Activated gamma-delta T cell treated with anti-CD3 and anti-CD28 coated beads, Interleukin-2, amount 50 U/mL, for 16 hours (primary cell): Measurements from ENCODE around the gene ZFYVE9.
"Not testable (repeated sequence)": the region's sequence is repeated elsewhere in the genome, so short reads cannot be mapped to it uniquely, and the experiment has no call there.

Experiments
- DNase-seq: peaks from one replicate; pipeline ENCODE4 v3.0.0-alpha.2; 2020; ENCODE audit warnings: low read depth

Gene ZFYVE9, protein sequence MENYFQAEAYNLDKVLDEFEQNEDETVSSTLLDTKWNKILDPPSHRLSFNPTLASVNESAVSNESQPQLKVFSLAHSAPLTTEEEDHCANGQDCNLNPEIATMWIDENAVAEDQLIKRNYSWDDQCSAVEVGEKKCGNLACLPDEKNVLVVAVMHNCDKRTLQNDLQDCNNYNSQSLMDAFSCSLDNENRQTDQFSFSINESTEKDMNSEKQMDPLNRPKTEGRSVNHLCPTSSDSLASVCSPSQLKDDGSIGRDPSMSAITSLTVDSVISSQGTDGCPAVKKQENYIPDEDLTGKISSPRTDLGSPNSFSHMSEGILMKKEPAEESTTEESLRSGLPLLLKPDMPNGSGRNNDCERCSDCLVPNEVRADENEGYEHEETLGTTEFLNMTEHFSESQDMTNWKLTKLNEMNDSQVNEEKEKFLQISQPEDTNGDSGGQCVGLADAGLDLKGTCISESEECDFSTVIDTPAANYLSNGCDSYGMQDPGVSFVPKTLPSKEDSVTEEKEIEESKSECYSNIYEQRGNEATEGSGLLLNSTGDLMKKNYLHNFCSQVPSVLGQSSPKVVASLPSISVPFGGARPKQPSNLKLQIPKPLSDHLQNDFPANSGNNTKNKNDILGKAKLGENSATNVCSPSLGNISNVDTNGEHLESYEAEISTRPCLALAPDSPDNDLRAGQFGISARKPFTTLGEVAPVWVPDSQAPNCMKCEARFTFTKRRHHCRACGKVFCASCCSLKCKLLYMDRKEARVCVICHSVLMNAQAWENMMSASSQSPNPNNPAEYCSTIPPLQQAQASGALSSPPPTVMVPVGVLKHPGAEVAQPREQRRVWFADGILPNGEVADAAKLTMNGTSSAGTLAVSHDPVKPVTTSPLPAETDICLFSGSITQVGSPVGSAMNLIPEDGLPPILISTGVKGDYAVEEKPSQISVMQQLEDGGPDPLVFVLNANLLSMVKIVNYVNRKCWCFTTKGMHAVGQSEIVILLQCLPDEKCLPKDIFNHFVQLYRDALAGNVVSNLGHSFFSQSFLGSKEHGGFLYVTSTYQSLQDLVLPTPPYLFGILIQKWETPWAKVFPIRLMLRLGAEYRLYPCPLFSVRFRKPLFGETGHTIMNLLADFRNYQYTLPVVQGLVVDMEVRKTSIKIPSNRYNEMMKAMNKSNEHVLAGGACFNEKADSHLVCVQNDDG (N-terminal part only)

DNA sequence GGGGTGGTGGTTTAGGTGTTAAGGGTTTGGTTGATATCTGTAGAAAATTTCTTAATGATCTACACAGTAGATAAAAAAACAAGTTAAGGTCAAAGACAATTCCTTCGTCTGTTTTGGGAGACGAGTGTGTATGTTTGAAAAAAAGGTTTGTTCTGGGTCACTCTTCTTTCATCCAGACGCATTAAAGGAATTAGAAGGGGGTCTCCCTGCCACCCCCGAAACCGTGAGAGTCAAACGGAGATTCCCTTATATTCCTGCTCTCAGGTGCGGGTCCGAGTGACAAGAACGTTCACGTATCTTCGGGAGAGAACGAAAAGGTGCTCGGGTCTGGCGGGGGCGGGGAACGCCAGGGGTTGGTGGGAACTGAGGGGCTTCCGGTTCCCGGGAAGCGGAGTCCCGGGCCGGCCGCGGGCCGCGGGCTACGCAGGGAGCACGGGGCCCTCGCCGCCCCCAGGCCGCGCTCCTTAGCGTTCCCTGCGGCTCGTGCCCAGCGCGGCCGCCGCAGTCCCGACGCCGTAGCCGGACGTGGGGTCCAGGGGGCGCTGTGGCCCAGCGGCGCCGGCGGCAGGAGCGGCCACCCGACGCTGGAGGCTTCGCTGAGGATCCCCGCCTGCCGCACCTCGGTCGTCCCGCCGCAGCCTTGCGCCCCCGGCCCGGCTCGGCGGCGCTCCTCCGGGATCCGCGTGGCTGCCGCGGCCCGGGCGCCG, at the start of gene ZFYVE9:
Gene ZFYVE9, plus strand, starts transcription at position 577 of the 707 bp plus-strand sequence. CDS start 91,118 bp downstream, outside the sequence.
- peak; percentile 50 for DNase-seq

DNA sequence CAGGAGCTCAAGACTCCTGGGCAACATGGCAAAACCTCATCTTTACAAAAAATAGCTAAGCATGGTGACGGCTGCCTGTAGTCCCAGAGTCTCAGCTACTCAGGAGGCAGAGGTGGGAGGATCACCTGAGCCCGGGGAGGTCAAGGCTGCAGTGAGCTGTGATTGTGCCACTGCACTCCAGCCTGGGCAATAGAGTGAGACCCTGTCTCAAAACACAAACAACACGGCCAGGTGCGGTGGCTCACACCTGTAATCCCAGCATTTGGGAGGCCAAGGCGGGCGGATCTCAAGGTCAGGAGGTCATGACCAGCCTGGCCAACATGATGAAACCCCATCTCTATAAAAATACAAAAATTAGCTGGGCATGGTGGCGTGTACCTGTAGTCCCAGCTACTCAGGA, 47.6 kb upstream of the ZFYVE9 start:
- DNase-seq = not testable (repeated sequence)

DNA sequence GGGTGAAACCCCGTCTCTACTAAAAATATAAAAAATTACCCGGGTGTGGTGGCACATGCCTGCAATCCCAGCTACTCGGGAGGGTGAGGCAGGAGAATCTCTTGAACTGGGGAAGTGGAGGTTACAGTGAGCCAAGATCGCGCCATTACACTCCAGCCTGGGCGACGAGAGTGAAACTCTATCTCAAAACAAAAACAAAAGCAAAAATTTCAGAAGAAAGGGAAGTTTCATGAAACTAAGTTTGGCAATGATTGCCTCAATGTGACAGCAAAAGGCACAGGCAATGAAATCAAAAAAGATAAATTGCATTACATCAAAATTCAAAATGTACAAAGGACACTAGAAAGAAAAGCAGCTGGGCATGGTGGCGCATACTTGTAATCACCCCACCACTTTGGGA, 45.7 kb upstream of the ZFYVE9 start:
- no peak for DNase-seq

GRCh38 chr1:52098139-52098871, 43.6 kb upstream of the ZFYVE9 start:
- no peak for DNase-seq

DNA sequence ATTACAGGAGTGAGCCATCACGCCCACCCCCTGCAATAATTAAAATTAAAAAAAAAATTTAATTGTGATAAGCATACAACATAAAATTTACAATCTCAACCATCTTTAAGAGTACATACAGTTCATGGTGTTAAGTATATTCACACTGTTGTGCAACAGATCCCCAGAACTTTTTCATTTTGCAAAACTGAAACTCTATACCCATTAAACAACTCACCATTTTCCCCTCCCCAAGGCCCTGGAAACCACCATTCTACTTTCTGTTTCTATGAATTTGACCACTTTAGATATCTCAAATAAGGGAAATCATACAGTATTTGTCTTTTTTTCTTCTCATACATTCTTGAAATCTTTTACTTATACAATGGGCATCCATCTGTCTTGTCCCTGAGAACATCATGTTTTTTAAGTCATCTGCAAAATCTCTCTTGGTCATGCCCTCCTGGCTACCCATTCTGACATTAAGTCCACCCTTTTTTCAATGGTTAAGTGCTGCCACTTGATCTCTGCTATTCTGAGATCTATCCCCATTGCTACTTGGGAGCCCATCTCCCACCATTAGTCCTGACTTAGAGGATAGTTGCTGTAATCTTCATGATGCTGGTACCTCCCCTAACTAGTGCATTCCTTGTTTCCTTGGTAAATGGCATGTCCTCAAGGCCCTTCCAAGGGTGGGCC, 39.4 kb upstream of the ZFYVE9 start:
- no peak for DNase-seq

DNA sequence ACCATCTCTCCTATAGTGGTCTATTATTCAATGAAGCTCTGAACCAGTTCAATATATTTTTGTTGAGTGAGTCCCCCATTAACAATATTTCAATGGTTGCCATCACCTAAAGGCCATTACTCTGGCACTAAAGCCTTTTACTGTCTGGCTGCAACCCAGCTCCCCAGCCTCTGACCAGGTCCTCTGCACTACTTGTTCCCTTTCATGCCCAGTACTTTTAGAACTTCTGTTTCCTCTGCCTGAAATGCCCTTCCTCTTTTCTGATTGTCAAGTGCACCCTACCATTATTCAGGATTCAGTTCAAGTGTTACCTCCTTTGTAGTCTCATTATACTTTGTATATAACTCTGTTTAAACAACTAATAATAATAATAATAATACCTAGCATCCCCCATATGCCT, 30.4 kb upstream of the ZFYVE9 start:
- no peak for DNase-seq

- DNase-seq = no peak
These were observed 29.4 kb upstream of the ZFYVE9 start for GRCh38 chr1:52112489-52112888.

- no peak for DNase-seq
These were observed 22.4 kb upstream of the ZFYVE9 start for GRCh38 chr1:52119301-52120079.

DNA sequence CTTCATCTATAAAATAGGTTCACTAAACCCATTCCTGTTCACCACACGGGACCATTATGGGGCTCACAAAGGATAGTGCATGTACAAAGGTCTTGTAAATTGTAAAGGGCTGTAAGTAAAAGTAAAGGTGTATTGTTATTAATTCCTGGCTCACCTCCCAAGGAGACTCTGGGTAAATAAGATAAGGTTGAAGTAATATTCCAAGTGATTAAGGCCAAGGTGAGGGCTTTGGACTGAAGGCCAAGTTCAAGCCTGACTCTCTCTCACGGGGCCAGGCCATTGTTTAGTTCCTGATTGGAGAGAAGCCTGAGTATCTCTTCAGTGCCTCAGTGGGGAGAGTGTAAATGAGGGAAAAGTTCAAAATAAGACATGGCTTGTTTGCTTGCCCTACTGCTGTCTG, 19.5 kb upstream of the ZFYVE9 start:
- DNase-seq = no peak

DNA sequence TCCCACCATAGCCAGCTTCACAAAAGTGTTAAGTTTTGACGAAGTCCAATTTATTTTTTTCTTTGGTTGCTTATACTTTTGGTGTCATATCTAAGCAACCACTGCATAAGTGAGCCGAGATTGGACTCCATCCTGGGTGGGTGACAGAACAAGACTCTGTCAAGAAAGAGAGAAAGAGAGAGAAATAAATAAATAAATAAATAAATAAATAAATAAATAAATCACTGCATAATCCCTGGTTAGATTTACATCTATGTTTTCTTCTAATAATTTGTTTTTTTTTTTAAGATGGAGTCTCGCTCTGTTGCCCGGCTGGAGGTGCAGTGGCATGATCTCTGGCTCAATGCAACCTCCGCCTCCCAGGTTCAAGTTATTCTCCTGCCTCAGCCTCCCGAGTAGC, 18.3 kb upstream of the ZFYVE9 start:
- DNase-seq = no peak

DNA sequence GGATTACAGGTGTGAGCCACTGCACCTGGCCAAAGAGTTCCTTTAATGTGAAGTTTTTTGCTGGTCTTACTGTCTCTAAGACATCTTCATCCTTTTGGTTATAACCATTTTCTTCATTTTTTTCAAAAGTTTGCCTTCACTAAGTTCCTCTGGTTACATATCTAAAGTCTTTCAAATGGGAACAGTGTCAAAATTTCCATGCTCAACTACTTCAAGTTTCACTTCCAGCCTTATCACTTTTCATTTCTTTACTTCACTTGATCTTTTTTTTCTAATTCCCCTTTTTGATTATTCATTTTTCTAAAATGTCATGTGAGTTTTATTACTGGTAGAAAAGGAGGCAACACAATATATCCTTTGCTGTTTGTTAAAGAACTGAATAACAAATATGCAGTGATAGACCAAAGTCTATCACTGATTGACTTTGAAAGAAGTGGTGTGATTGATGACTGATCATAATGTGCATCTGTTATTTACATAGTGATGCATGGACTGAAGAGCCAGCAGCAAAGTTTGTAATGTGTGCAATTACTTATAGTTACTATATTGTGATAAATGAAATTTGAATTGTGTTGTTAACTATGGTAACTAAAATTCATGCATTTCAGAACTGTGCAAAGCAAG, 16.0 kb upstream of the ZFYVE9 start:
- DNase-seq = no peak

GRCh38 chr1:52127181-52128180, 14.4 kb upstream of the ZFYVE9 start:
- DNase-seq = peak; percentile 5

DNA sequence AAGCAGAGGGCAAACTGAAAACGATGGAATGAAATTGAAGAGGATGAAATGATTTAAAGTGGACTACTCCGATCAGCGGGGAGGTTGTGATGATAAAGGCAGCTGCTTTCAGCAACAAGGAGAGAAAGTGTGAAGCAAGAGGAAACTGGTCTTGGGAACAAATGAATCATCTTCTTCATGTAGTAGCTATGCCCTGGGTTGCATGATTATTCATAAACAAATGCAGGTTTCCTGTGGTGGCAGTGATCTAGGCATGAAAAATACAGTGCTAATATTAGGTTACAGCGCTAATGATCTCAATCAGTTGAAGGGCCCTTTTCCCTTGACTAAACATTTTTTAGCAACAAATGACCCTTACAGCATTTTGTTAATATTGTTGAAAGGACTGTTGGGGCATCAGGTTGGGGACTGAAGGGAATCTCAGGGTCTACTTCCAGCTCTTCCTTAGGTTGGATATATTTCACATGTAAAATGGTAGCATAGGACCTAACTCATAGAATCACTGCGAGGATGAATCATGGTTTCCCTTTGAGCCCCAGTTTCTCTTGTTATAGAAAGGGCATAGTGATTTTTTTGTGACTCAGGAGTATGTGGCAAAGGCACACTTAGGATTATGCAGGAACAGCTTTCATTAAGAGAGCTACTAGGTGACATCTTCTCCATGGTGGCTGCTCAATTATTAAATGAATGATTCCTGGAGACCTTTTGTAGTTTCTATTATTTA, 1.9 kb upstream of the ZFYVE9 start:
- peak; percentile 8 for DNase-seq

DNA sequence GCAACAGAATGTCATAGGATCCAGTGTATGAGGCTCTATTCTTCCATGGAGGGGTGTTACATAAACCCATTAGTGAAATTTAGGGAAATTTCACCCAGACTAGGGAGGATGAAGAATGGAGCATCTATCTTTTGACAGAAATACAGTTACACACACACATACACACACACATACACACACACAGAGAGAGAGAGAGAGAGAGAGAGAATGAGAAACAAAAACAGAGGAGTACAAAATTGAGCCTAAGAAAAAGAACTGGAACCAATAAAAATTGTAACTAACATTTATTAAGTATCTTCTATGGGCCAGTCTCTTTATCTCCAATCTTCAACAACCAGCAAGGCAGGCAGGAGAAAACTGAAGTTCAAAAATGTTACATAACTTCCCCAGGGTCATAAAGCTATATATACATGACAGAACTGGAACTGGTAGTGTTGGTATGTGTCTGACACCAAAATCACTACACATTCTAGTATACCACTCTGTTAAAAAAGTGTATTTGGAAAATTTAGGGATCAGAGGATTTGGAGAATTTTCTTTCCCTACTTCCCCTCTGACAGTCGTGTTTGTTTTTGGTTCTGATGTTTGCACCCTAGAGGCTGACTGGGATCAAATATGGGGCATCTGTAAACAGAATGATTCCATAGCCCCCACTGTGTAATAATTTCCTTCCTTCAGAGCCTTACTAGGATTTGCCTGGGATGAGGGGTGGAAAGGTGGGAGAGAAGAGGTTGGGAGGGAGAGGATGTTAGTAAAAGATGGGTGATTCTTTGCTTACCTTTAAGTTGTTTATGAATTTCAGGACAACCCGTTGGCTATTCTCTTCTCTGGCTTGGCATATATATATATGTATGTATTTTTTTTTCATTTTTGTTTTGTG, 1.0 kb upstream of the ZFYVE9 start:
- no peak for DNase-seq

DNA sequence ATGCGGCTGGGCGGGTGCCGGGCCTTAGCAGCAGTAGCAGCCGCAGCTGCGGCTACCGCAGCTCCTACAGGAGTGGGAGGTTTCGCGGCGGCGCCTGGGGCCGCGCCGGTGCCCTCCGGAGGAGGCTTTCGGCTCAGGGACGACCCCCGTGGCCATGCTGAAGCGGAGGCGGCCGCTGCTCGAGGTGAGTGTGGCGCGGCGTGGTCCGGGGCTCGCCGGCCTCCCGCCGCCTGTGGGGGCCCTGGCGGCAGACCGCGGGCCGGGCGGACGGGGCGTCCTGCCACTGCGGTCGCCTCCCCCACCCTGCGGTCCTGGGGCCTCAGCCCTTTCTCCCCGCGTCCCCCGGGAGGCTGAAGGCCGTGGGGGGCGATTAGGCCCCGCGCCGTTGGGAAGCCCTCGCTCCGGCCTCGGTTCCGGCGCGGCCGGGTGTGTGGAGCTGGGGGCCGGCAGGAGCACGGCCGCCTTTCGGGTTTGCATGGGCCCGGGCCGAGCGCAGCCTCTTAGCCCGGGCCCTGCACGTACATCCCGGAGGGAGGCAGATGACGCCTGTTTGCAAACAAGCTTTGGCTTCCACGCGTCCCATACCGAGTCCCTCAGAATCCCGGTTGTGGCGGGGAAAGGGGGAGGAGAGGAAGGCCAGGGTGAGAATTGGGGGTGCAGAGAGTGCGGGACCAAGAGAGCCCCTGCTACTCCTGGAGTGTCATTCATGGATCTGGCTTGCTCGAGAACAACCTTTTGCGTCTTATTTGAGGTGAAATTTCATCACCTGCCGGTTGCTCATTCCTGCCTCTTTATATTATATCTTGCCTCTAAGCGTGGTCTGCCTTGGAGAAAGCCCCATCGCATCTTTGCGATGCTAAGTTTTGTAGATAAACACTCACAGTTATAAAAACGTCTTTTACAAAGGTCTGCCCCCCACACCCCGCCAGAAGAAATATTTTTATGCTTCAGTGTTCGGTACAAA, 613 bp downstream of the ZFYVE9 start:
- peak; percentile 7 for DNase-seq
